GM19025 (cell line): ENCODE results near the gene LTBP4.
A peak's percentile ranks its signal among the peaks of the same experiment; 100 is the strongest.
"Not testable (repeated sequence)": the region's sequence is repeated elsewhere in the genome, so short reads cannot be mapped to it uniquely, and the experiment has no call there.

Experiments used
- ATAC-seq: cut with Tn5 transposase; IDR thresholded peaks from one replicate; pipeline ENCODE4 v1.9.1; 2021; ENCODE audit warnings: mild to moderate bottlenecking, low read depth, moderate library complexity; ENCODE audit not compliant: unreplicated experiment

LTBP4 gene, protein sequence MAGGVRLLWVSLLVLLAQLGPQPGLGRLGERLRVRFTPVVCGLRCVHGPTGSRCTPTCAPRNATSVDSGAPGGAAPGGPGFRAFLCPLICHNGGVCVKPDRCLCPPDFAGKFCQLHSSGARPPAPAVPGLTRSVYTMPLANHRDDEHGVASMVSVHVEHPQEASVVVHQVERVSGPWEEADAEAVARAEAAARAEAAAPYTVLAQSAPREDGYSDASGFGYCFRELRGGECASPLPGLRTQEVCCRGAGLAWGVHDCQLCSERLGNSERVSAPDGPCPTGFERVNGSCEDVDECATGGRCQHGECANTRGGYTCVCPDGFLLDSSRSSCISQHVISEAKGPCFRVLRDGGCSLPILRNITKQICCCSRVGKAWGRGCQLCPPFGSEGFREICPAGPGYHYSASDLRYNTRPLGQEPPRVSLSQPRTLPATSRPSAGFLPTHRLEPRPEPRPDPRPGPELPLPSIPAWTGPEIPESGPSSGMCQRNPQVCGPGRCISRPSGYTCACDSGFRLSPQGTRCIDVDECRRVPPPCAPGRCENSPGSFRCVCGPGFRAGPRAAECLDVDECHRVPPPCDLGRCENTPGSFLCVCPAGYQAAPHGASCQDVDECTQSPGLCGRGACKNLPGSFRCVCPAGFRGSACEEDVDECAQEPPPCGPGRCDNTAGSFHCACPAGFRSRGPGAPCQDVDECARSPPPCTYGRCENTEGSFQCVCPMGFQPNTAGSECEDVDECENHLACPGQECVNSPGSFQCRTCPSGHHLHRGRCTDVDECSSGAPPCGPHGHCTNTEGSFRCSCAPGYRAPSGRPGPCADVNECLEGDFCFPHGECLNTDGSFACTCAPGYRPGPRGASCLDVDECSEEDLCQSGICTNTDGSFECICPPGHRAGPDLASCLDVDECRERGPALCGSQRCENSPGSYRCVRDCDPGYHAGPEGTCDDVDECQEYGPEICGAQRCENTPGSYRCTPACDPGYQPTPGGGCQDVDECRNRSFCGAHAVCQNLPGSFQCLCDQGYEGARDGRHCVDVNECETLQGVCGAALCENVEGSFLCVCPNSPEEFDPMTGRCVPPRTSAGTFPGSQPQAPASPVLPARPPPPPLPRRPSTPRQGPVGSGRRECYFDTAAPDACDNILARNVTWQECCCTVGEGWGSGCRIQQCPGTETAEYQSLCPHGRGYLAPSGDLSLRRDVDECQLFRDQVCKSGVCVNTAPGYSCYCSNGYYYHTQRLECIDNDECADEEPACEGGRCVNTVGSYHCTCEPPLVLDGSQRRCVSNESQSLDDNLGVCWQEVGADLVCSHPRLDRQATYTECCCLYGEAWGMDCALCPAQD (N-terminal part only)

DNA sequence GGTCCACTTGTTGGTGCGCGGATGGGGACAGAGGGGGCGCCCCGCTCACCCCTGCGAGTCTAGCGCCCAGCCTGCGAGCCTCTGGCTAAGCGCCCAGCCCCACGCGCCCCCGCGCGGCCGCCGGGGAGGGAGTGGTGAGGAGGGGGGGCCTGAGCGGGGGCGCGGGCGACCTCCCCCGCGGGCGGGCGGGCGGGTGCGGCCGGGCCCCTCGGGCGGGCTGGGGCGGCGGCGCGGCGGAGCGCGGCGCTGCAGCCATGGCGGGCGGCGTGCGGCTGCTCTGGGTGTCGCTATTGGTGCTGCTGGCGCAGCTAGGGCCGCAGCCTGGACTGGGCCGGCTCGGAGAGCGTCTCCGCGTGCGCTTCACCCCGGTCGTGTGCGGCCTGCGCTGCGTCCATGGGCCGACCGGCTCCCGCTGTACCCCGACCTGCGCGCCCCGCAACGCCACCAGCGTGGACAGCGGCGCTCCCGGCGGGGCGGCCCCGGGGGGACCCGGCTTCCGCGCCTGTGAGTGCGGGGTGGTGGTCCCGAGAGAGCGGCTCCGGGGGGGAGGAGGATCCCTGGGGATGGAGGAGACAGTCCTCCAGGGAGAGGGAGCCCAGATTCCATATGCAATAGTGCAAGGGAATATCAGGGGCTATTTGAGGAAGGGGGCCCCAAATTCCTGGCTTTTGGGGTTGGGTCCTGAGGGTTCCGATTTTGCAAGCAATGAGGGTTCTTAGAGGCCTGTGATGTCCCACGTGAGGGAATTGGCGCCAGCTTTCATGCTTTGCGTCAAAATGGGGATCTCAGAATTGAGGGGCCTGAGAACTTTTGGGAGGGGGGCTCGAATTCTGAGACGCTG lies at the start of gene LTBP4:
Gene LTBP4 (plus strand): TSS at position 236 of the 841 bp plus-strand sequence. CDS start 19 bp downstream, at position 255.
- no peak for ATAC-seq

DNA sequence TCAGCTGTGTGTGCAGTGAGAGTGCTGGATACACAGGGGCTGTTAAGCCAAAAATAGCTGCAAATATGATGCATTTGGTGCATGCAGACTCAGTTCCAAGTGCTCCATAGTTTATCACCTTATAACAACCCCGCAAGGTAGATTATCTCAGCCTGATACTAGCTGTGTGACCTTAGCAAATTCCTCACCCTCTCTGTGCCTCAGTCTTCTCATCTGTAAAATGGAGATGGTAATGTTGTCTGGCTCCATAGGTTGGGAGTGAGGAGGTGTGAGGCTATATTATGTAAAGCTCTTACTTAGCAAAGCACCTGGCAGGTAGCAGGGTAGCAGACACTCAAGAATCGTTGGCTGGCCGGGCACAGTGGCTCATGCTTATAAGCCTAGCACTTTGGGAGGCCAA lies 48.3 kb upstream of the LTBP4 start:
- ATAC-seq: no peak

DNA sequence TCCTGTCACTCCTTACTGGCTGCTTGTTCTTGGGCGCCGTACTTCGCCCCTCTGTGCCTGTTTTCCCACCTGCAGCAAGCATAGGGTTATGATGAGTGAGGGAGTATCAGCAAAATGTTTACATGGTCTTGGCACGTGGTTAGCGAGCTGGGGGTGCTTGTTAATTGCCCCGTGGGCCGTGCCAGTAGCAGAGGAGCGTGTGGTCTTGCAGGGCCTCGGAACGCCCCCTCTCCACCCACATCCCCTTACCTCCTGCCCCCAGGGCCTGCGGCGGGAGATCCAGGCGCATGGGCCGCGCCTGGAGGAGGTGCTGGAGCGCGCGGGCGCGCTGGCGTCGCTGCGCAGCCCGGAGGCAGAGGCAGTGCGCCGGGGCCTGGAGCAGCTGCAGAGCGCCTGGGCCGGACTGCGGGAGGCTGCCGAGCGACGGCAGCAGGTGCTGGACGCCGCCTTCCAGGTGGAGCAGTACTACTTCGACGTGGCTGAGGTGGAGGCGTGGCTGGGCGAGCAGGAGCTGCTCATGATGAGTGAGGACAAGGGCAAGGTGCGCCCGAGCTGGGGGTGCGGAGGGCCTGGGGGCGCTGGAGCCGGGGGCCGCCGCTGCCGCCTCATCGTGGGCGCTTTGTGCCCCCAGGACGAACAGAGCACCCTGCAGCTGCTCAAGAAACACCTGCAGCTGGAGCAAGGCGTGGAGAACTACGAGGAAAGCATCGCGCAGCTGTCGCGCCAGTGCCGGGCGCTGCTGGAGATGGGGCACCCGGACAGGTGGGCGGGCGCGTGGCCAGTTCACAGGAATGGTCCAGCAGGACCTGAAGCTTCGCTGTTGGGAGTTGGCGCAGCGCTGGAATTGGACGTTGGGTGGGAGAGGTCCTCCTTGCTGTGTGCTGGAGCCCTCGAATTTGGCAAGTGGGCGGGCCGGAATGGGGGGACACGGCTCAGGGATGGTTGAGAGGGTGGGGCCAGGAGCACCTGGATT lies 47.0 kb upstream of the LTBP4 start:
- no peak for ATAC-seq

DNA sequence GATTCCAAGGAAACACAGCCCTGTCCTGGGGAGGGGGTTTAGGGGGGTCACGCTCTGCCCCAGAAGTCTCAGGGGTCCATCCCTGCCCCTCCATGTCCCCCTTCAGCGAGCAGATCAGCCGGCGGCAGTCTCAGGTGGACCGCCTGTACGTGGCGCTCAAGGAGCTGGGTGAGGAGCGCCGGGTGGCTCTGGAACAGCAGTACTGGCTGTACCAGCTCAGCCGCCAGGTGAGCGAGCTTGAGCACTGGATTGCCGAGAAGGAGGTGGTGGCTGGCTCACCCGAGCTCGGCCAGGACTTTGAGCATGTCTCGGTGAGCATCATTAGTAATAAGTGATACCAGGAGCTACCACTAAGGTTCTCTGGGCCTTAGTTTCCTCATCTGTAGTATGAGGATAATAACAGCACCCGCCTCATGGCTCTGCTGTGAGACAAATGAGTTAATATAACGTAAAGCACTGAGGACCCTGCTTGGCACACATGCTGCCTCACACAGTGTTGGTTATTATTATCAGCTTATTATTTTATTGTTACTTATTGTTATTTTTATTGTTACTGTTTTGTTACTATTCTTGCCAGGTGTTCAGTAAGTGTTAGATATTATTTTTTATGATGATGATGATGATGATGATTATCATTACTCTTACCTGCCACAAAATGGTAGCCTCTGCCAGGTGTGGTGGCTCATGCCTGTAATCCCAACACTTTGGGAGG lies 45.0 kb upstream of the LTBP4 start:
- ATAC-seq: no peak

DNA sequence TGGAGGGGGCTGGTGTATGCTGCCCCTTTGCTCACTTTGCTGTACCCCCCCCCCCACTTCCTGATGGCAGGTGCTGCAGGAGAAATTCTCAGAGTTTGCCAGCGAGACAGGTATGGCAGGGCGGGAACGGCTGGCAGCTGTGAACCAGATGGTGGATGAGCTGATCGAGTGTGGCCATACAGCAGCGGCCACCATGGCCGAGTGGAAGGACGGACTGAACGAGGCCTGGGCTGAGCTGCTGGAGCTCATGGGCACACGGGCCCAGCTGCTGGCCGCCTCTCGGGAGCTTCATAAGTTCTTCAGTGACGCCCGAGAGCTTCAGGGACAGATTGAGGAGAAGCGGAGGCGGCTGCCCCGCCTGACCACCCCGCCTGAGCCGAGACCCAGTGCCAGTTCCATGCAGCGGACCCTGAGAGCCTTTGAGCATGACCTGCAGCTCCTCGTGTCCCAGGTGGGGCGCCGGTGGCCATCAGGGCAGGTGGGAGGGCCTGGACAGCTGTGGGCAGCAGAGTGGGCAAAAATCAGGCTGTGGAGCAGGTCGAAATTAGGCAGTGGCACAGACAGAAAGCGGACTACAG lies 44.1 kb upstream of the LTBP4 start:
- no peak for ATAC-seq

DNA sequence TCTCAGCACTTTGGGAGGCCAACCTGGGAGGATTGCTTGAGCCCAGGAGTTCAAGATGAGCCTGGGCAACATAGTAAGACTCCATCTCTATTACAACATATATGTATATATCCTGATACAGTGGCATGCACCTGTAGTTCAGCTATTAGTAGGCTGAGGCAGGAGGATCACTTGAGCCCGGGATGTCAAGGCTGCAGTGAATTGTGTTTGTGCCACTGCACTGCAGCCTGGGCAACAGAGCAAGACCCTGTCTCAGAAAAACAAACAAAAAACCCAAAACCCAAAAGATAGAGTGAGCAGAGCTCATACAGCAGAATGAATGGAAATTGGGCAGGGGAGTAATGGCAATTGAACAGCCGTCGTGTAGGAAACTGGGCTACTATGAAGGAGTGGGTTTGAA lies 41.8 kb upstream of the LTBP4 start:
- no peak for ATAC-seq

DNA sequence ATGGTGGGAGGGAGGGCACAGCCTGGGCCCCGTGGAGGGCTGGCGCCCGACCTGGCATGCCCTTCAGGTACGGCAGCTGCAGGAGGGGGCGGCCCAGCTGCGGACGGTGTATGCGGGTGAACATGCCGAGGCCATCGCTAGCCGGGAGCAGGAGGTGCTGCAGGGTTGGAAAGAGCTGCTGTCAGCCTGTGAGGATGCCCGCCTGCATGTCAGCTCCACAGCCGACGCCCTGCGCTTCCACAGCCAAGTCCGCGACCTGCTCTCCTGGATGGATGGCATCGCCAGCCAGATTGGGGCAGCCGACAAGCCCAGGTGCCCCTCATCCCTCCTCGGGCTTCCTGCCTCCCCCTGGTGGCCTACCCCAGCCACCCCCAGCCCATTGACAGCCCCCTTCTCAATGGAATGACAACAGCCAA lies 41.1 kb upstream of the LTBP4 start:
- ATAC-seq: no peak

DNA sequence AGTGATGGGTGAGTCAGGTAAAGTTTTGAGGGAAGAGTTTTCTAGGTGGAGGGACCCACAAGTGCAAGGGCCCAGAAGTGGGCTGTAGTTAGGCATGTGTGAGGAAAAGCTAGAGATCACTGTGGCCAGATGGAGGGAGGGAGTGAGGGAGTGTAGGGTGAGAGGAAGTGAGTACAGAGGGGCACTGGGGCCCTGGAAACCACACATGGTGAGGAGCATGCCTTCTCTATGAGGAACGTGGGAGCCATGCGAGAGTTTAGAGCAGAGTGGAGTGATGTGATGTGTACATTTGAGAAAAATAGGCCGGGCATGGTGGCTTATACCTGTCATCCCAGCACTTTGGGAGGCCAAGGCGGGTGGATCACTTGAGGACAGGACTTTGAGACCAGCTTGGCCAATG lies 39.2 kb upstream of the LTBP4 start:
- no peak for ATAC-seq

DNA sequence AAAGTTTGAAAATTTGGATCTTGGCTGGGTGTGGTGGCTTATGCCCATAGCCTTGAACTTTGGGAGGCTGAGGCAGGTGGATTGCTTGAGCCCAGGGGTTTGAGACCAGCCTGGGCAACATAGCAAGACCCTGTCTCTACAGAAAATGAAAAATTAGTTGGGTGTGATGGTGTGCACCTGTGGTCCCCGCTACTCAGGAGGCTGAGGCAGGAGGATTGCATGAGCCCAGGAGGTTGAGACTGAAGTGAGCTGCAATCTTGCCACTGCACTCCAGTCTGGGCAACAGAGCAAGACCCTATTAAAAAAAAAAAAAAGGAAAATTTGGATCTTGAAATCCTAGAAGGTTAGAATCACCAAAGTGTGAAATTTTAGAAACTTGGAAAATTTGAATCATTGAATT lies 36.6 kb upstream of the LTBP4 start:
- ATAC-seq: not testable (repeated sequence)

DNA sequence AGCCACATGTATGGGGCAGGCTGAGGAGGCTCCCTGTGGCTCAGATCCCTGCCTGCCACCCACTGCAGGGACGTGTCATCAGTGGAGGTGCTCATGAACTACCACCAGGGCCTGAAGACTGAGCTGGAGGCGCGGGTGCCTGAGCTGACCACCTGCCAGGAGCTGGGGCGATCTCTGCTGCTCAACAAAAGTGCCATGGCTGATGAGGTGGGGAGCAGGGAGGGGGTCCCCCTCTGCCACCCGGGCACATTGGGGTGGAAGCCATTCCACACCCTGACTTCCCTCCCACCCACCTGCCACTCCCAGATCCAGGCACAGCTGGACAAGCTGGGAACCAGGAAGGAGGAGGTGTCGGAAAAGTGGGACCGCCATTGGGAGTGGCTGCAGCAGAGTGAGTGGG lies 35.8 kb upstream of the LTBP4 start:
- ATAC-seq: no peak

DNA sequence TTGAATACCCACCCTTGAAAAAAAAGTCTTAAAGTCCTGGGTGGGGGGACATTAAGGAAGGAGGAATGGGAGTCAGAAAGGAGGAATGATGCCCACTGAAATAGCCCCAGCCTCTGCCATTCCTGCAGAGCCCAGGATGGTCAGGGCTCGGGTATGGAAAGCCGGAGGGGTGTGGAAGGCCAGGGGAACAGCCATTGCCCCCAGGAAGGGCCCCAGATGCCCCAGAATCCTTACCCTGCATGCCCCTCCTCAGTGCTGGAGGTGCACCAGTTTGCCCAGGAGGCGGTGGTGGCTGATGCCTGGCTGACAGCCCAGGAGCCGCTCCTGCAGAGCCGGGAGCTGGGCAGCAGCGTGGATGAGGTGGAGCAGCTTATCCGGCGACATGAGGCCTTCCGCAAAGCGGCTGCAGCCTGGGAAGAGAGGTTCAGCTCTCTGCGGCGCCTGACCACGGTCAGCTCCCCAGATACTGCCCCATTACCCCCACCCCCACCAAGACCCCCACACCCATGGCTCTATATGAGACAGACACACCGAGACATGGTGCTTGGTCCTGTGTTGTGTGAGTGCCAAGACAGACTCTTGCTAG lies 35.2 kb upstream of the LTBP4 start:
- ATAC-seq: no peak

DNA sequence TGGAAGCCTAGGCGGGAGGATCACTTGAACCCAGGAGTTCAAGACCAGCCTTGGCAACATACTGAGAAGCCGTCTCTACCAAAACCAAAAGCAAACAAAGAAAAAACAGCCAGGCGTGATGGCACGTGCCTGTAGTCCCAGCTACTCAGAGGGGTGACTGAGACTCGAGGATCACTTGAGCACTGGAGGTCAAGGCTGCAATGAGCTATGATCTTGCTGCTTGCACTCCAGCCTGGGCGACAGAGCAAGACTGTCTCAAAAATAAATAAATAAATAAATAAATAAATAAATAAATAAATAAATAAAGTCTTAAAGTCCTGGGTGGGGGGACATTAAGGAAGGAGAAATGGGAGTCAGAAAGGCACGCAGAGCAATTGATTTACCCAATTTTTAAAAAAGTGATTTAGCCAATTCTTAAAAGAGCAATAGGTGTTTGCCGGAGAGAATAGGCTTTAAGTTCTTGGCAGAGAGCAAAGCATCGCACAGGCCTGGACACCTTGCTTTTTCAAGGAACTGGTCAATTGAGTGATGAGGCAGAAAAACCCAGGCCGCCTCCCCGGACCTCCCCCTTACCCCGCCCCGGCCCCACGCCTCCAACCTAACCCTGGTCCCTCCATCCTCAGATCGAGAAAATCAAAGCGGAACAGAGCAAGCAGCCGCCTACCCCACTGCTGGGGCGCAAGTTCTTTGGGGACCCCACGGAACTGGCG lies 34.0 kb upstream of the LTBP4 start:
- ATAC-seq: no peak

DNA sequence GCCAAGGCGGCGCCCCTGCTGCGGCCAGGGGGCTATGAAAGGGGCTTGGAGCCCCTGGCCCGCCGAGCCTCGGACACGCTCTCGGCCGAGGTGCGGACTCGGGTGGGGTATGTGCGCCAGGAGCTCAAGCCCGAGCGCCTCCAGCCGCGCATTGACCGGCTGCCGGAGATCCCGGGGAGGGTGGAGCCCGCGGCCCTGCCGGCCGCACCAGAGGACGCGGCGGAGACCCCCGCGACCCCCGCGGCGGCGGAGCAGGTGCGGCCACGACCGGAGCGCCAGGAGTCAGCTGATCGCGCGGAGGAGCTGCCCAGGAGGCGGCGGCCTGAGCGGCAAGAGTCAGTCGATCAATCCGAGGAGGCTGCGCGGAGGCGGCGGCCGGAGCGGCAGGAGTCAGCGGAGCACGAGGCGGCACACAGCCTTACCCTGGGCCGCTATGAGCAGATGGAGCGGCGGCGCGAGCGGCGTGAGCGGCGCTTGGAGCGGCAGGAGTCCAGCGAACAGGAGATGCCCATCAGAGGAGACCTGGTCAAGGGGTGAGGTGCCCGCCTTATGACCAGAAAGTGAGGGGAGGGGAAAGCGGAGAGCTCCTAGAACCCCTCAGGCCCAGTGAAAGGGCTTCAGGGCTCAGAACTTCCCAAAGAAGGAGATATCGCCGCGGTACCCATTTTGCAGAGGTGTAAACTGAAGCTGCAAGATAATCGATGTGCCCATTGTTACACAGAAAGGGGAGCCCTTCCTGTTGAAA lies 33.2 kb upstream of the LTBP4 start:
- no peak for ATAC-seq

DNA sequence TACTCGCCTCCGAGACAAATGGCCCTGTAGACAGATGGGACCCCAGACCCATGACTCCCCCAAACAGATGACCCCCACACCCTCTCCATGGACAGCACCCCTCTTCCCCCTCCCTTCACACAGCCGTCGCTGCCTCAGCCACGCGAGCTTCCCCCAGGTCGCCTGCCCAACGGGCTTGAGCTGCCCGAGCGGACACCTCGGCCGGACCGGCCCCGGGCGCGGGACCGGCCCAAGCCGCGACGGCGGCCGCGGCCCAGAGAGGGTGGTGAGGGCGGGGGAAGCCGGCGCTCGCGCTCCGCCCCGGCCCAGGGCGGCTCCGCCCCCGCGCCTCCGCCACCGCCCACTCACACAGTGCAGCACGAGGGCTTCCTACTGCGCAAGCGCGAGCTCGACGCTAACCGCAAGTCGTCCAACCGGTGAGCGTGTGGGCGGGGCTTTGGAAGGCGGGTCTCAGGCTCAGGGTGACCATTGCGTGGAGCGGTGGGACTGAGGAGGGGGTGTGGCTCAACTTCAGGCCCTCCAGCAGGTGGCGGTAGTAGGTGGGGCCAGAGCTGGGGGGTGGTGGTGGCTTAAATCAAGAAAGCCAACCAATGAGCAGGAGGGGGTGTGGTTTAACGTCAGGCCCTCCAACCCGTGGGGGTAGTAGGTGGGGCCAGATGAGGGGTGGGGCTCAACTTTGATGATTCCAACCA lies 30.7 kb upstream of the LTBP4 start:
- ATAC-seq: peak; percentile 81

DNA sequence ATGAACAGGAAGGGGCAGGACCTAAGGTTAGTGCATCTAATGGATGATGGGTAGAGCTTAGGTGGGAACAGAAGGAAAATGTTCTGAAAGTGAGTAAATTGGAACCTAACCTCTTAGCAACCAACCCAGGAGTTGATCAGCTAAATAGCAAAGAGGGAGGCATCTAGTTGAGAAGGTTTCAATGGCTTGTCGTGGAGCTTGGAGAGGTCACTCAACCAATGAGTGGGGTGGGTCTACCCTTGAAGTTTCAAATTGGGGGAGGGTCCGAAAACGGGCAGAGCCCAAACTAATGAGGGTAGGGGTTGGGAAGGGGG lies 30.2 kb upstream of the LTBP4 start:
- no peak for ATAC-seq
